ENCODE measurements around the gene MYO16.

Gene MYO16

GRCh38 chr13:108833531-108833930 lies 204.1 kb downstream of the MYO16 start:
- no peak overlapping the region for H3K27ac Mint-ChIP-seq
- no peak for DNase-seq
- H3K9me3 Mint-ChIP-seq: peaks cover 31% of the 10 kb centered on the region
- peaks cover 3% of the 10 kb centered on the region for H3K27me3 Mint-ChIP-seq (ENCODE audit: low read depth, poor library complexity)
- H3K4me1 Mint-ChIP-seq: peaks cover 13% of the 10 kb centered on the region
- peaks cover 12% of the 10 kb centered on the region for H3K36me3 Mint-ChIP-seq (ENCODE audit: low read depth)
- no peak for TF ChIP-seq CTCF (IDR thresholded peaks at IDR 0.05)
- H3K4me3 Mint-ChIP-seq: no peak overlapping the region

- Mint-ChIP-seq H3K27ac (peak overlapping the region; percentile 48), H3K36me3 (ENCODE audit: low read depth) (peaks cover 8% of the 10 kb centered on the region), H3K4me1 (peaks cover 13% of the 10 kb centered on the region), H3K9me3 (peaks cover 24% of the 10 kb centered on the region), H3K4me3 (no peak overlapping the region), H3K27me3 (ENCODE audit: low read depth, poor library complexity) (peaks cover 3% of the 10 kb centered on the region)
- DNase-seq: no peak
- no peak for TF ChIP-seq CTCF (IDR thresholded peaks at IDR 0.05)
Measured at GRCh38 chr13:108834193-108834592, 204.8 kb downstream of the MYO16 start.

GRCh38 chr13:108835083-108835482 lies 205.7 kb downstream of the MYO16 start:
- no peak for DNase-seq
- peaks cover 3% of the 10 kb centered on the region for H3K27me3 Mint-ChIP-seq (ENCODE audit: low read depth, poor library complexity)
- peaks cover 4% of the 10 kb centered on the region for H3K36me3 Mint-ChIP-seq (ENCODE audit: low read depth)
- H3K9me3 Mint-ChIP-seq: peaks cover 24% of the 10 kb centered on the region
- H3K4me1 Mint-ChIP-seq: peaks cover 13% of the 10 kb centered on the region
- no peak overlapping the region for H3K4me3 Mint-ChIP-seq
- peak overlapping the region; percentile 94 for H3K27ac Mint-ChIP-seq
- TF ChIP-seq CTCF (IDR thresholded peaks at IDR 0.05): no peak

DNA sequence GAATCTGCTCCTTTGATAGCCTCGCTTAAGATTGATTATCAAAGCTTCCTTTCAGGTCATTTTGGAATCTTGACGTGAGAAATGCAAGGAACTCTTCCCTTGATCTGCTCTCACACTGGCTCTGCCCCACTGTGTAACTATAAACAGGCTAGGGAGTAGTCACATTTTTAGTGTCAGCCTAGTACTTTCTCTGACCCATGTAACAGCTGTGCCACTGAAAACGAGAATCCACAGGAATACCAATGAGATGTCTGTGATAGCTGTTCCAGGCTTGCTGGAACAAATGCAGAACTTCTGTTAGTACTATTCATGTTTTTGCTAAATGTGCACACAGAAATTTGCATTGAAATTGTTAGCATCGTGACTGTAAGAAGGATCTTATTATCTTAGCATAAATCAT lies 221.3 kb downstream of the MYO16 start:
- no peak for DNase-seq
- Mint-ChIP-seq H3K27me3 (ENCODE audit: low read depth, poor library complexity) (no peaks in the 10 kb centered on the region), H3K4me1 (peaks cover 7% of the 10 kb centered on the region), H3K4me3 (no peak overlapping the region), H3K36me3 (ENCODE audit: low read depth) (no peaks in the 10 kb centered on the region), H3K27ac (no peak overlapping the region), H3K9me3 (no peaks in the 10 kb centered on the region)
- no peak for TF ChIP-seq CTCF (IDR thresholded peaks at IDR 0.05)

GRCh38 chr13:108851660-108852059 lies 222.2 kb downstream of the MYO16 start:
- Mint-ChIP-seq H3K9me3 (no peaks in the 10 kb centered on the region), H3K27ac (peak overlapping the region; percentile 7), H3K4me3 (no peak overlapping the region), H3K36me3 (ENCODE audit: low read depth) (no peaks in the 10 kb centered on the region), H3K27me3 (ENCODE audit: low read depth, poor library complexity) (no peaks in the 10 kb centered on the region), H3K4me1 (peaks cover 7% of the 10 kb centered on the region)
- no peak for DNase-seq
- TF ChIP-seq CTCF (IDR thresholded peaks at IDR 0.05): no peak

GRCh38 chr13:108853031-108853430 lies 223.6 kb downstream of the MYO16 start:
- Mint-ChIP-seq H3K9me3 (no peaks in the 10 kb centered on the region), H3K27me3 (ENCODE audit: low read depth, poor library complexity) (no peaks in the 10 kb centered on the region), H3K36me3 (ENCODE audit: low read depth) (no peaks in the 10 kb centered on the region), H3K4me1 (peaks cover 7% of the 10 kb centered on the region), H3K27ac (no peak overlapping the region), H3K4me3 (no peak overlapping the region)
- no peak for TF ChIP-seq CTCF (IDR thresholded peaks at IDR 0.05)
- DNase-seq: no peak

All from nephron progenitor cell (in vitro differentiated cells).